BLaER1 treated with 17β-estradiol and CSF1 and Interleukin-3, amounts not matched to agents 10 nM and 100 nM (cell line): ENCODE measurements around the gene CHI3L2.

Experiments used
- H3K27ac ChIP-seq, 11 experiments: shearing (Covaris generic); formaldehyde crosslinking; 2 replicates each; pipeline ENCODE4 v1.8.1; 2022
- H3K27me3 ChIP-seq, 11 experiments: shearing (Covaris generic); formaldehyde crosslinking; 2 replicates each; pipeline ENCODE4 v1.8.1; 2022
- H3K36me3 ChIP-seq, 11 experiments: shearing (Covaris generic); formaldehyde crosslinking; 2 replicates each; pipeline ENCODE4 v1.8.1; 2022
- H3K4me1 ChIP-seq, 10 experiments: shearing (Covaris generic); formaldehyde crosslinking; 2 replicates each; pipeline ENCODE4 v1.8.1; 2022
- H3K4me2 ChIP-seq, 11 experiments: shearing (Covaris generic); formaldehyde crosslinking; 2 replicates each; pipeline ENCODE4 v1.8.1; 2022
- H3K4me3 ChIP-seq, 10 experiments: shearing (Covaris generic); formaldehyde crosslinking; 2 replicates each; pipeline ENCODE4 v1.8.1; 2022
- H3K9ac ChIP-seq, 11 experiments: shearing (Covaris generic); formaldehyde crosslinking; 2 replicates each; pipeline ENCODE4 v1.8.1; 2022
- H3K9me3 ChIP-seq, 11 experiments: shearing (Covaris generic); formaldehyde crosslinking; replicated peaks in 1 of 11; 2 replicates each; pipeline ENCODE4 v1.8.1; 2022
- H4K20me1 ChIP-seq, 11 experiments: shearing (Covaris generic); formaldehyde crosslinking; 2 replicates each; pipeline ENCODE4 v1.8.1; 2022
- Cebpa-rat ChIP-seq, 11 experiments: shearing (Covaris generic); IDR thresholded peaks; 2 replicates each; pipeline ENCODE4 v1.8.1; 2022

The CHI3L2 gene

DNA sequence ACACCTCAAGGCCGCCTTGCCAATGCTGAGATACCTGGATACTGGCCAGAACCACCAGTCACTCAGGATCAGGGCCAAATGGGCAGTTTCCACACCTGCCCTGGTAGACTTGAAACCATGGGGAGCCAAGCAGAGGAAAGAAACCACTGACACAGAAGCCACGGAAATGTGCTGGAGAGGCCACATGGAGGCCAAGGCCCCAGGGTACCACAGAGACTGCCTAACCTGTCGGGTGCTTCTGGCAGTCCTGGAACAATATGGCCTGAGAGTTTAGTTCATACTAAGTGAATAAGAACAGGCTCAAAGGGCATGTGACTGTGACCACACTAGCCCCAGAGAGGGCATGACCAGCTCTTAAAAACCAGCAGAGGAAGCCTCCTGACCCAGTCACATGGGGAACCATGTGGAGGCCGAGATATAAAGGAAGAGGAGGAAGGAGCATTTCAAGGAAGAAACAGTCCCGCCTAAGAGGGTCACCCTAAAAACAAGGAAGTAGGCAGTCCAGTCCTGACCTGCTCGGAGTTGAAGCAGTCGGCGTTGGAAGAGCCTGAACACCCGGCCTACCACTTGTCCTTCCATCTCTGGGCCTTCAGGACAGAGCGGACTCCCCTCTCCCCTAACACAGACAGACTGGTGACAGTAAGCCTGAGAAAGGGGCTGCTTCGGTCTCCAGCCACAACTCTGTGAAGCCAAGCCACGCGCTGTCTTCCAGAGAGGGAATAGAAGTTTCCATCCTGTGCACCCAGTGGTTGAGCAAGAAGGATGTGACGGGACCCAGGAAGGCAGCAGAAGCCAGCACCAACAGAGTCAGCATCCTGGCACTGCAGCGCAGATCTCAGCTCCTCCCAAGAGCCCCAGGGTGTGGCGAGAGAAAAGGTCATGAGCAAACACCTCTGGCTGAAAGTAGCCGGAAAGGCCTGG is 27.4 kb upstream of the CHI3L2 start, which contains the start of gene DENND2D:
DENND2D (minus strand) TSS at position 766 of the 921 bp plus-strand sequence; CDS start at position 579, 187 bp downstream.
- Histone ChIP-seq H3K4me2 (peak within 1 kb of the TSS; percentile 80 to 99 (median 97)), H3K4me3 (peak within 1 kb of the TSS in 3 of 10 experiments; percentile 49 to 69 (median 68); a peak in 6 of 20 replicates), H3K27me3 (no peaks in the 10 kb centered on the region), H3K4me1 (peaks cover 52 to 95% (median 70%) of the 10 kb centered on the region in 10 experiments), H3K9ac (peak within 1 kb of the TSS in 5 of 11 experiments; percentile 4 to 93 (median 59); a peak in 12 of 22 replicates), H3K9me3 (no peaks in the 10 kb centered on the region), H3K27ac (peak within 1 kb of the TSS in 10 of 11 experiments; percentile 16 to 99 (median 58); a peak in 18 of 22 replicates), H3K36me3 (peaks cover 0 to 39% (median 15%) of the 10 kb centered on the region in 11 experiments; a peak in 12 of 22 replicates), H4K20me1 (peaks cover 0 to 23% (median 0%) of the 10 kb centered on the region in 11 experiments; a peak in 2 of 22 replicates)
- no peak for TF ChIP-seq Cebpa-rat (IDR thresholded peaks at IDR 0.05)

- no peaks in the 10 kb centered on the region for H3K27me3 ChIP-seq
- peaks cover 0 to 33% (median 10%) of the 10 kb centered on the region in 11 experiments; a peak in 11 of 22 replicates for H3K36me3 ChIP-seq
- H3K4me2 ChIP-seq: peak overlapping the region; percentile 80 to 99 (median 97)
- H3K9me3 ChIP-seq: no peaks in the 10 kb centered on the region
- peak overlapping the region in 4 of 11 experiments; percentile 4 to 81 (median 60); a peak in 6 of 22 replicates for H3K9ac ChIP-seq
- no peak for TF ChIP-seq Cebpa-rat (IDR thresholded peaks at IDR 0.05)
- peaks cover 0 to 17% (median 0%) of the 10 kb centered on the region in 11 experiments; a peak in 2 of 22 replicates for H4K20me1 ChIP-seq
- H3K4me1 ChIP-seq: peaks cover 58 to 96% (median 77%) of the 10 kb centered on the region in 10 experiments
- peak overlapping the region in 3 of 10 experiments; percentile 27 to 41 (median 41); a peak in 6 of 20 replicates for H3K4me3 ChIP-seq
- H3K27ac ChIP-seq: peak overlapping the region in 8 of 11 experiments; percentile 8 to 99 (median 58); a peak in 10 of 22 replicates
These were observed 26.7 kb upstream of the CHI3L2 start for GRCh38 chr1:111200802-111201161.

GRCh38 chr1:111201275-111202090 is 26.0 kb upstream of the CHI3L2 start:
- H3K36me3 ChIP-seq: peaks cover 0 to 26% (median 4%) of the 10 kb centered on the region in 11 experiments; a peak in 10 of 22 replicates
- H3K27ac ChIP-seq: peak overlapping the region in 10 of 11 experiments; percentile 16 to 99 (median 42); a peak in 15 of 22 replicates
- H4K20me1 ChIP-seq: peaks cover 0 to 10% (median 0%) of the 10 kb centered on the region in 11 experiments; a peak in 2 of 22 replicates
- H3K9ac ChIP-seq: peak overlapping the region in 4 of 11 experiments; percentile 5 to 81 (median 51); a peak in 9 of 22 replicates
- TF ChIP-seq Cebpa-rat (IDR thresholded peaks at IDR 0.05): no peak
- peaks cover 65 to 96% (median 84%) of the 10 kb centered on the region in 10 experiments for H3K4me1 ChIP-seq
- H3K4me3 ChIP-seq: peak overlapping the region in 3 of 10 experiments; percentile 27 to 41 (median 41); a peak in 6 of 20 replicates
- H3K9me3 ChIP-seq: no peaks in the 10 kb centered on the region
- H3K27me3 ChIP-seq: no peaks in the 10 kb centered on the region
- peak overlapping the region; percentile 80 to 99 (median 97) for H3K4me2 ChIP-seq

DNA sequence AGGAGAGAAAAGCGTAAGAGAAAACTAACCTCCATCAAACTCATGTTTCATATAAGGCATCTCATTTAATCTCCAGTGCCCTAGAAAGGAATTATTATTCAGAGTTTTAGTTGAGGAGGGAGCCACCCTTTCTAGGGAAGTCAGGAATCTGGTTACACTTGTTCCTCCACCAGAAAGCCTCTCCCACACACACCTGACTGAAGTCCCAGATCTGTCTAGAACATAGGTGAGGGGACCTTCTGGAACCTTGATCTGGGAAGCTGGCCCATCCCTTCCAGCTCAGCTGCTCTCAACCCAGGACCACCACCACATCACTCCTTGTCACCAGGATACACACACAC is 25.2 kb upstream of the CHI3L2 start:
- Histone ChIP-seq H3K36me3 (peaks cover 0 to 17% (median 0%) of the 10 kb centered on the region in 11 experiments; a peak in 5 of 22 replicates), H4K20me1 (peaks cover 0 to 1% (median 0%) of the 10 kb centered on the region in 11 experiments; a peak in 1 of 22 replicates), H3K4me1 (peaks cover 72 to 96% (median 89%) of the 10 kb centered on the region in 10 experiments), H3K27ac (peak overlapping the region in 9 of 11 experiments; percentile 33 to 99 (median 98); a peak in 16 of 22 replicates), H3K9ac (peak overlapping the region in 3 of 11 experiments; percentile 89 to 94 (median 94); a peak in 4 of 22 replicates), H3K27me3 (no peaks in the 10 kb centered on the region), H3K4me2 (peak overlapping the region; percentile 80 to 99 (median 97)), H3K9me3 (no peaks in the 10 kb centered on the region), H3K4me3 (peak overlapping the region in 2 of 10 experiments; percentile 41; a peak in 2 of 20 replicates)
- TF ChIP-seq Cebpa-rat (IDR thresholded peaks at IDR 0.05): no peak

GRCh38 chr1:111202707-111203623 is 24.5 kb upstream of the CHI3L2 start:
- no peaks in the 10 kb centered on the region for H3K27me3 ChIP-seq
- TF ChIP-seq Cebpa-rat (IDR thresholded peaks at IDR 0.05): no peak
- H3K9me3 ChIP-seq: no peaks in the 10 kb centered on the region
- H3K4me1 ChIP-seq: peaks cover 74 to 96% (median 84%) of the 10 kb centered on the region in 10 experiments
- H3K36me3 ChIP-seq: peaks cover 0 to 11% (median 0%) of the 10 kb centered on the region in 11 experiments; a peak in 3 of 22 replicates
- H3K27ac ChIP-seq: peak overlapping the region; percentile 94 to 99 (median 98)
- H4K20me1 ChIP-seq: no peaks in the 10 kb centered on the region
- H3K9ac ChIP-seq: peak overlapping the region; percentile 86 to 94 (median 91)
- H3K4me3 ChIP-seq: peak overlapping the region; percentile 57 to 76 (median 65)
- peak overlapping the region; percentile 80 to 99 (median 97) for H3K4me2 ChIP-seq

- Histone ChIP-seq H3K36me3 (peaks cover 0 to 3% (median 0%) of the 10 kb centered on the region in 11 experiments; a peak in 1 of 22 replicates), H3K4me2 (peak overlapping the region; percentile 80 to 99 (median 97)), H3K4me1 (peaks cover 74 to 93% (median 83%) of the 10 kb centered on the region in 10 experiments), H3K27ac (peak overlapping the region; percentile 94 to 99 (median 98)), H3K9me3 (no peaks in the 10 kb centered on the region), H3K4me3 (peak overlapping the region; percentile 57 to 76 (median 65)), H3K27me3 (no peaks in the 10 kb centered on the region), H3K9ac (peak overlapping the region; percentile 86 to 94 (median 91)), H4K20me1 (no peaks in the 10 kb centered on the region)
- TF ChIP-seq Cebpa-rat (IDR thresholded peaks at IDR 0.05): no peak
These were observed 23.8 kb upstream of the CHI3L2 start for GRCh38 chr1:111203681-111204200.
